Mesenteric fat pad (tissue), 1 donor: ENCODE results near the gene HPSE2. TPM values are rescaled to one million over a fixed set of nuclear protein-coding genes. Genes with fewer than 3 reads are reported as not detected.

ENCODE experiments used
- DNase-seq: peaks from one replicate; pipeline ENCODE4 v3.0.0-alpha.2; 2020; ENCODE audit warnings: low spot score
- total RNA-seq: library from RNA; stranded (reverse); fragmentation: NEBNext Ultra II Directional; extraction: Animal tissue kit (Norgen Biotek cat#: 25700); gene quantifications from one replicate; pipeline ENCODE4 v1.2.1, GENCODE V29; 2021
- donor health status: DM: yes; HTN: yes; CAD: no.

Gene HPSE2
- total RNA-seq, 1 donor from 2014 or later = 1.9 TPM

GRCh38 chr10:98444314-98445006 lies 791.2 kb downstream of the HPSE2 start:
- no peak for DNase-seq

- no peak for DNase-seq
Measured at GRCh38 chr10:98438715-98439114, 796.9 kb downstream of the HPSE2 start.

- no peak for DNase-seq
Measured at GRCh38 chr10:98436704-98437103, 798.9 kb downstream of the HPSE2 start.

GRCh38 chr10:98435178-98435577 lies 800.5 kb downstream of the HPSE2 start:
- DNase-seq = no peak

GRCh38 chr10:98433881-98434732 lies 801.5 kb downstream of the HPSE2 start:
- DNase-seq = no peak

- no peak for DNase-seq
Measured at GRCh38 chr10:98433371-98433770, 802.3 kb downstream of the HPSE2 start.

GRCh38 chr10:98432330-98432729 lies 803.3 kb downstream of the HPSE2 start:
- no peak for DNase-seq

GRCh38 chr10:98431016-98431415 lies 804.6 kb downstream of the HPSE2 start:
- DNase-seq = no peak

- no peak for DNase-seq
Measured at GRCh38 chr10:98430427-98430826, 805.2 kb downstream of the HPSE2 start.

GRCh38 chr10:98429320-98430072 lies 806.2 kb downstream of the HPSE2 start:
- DNase-seq = no peak

- no peak for DNase-seq
Measured at GRCh38 chr10:98427011-98427515, 808.6 kb downstream of the HPSE2 start.

- no peak for DNase-seq
Measured at GRCh38 chr10:98425511-98426352, 809.9 kb downstream of the HPSE2 start.

- DNase-seq = no peak
Measured at GRCh38 chr10:98424295-98425254, 811.1 kb downstream of the HPSE2 start.

GRCh38 chr10:98423691-98424120 lies 811.9 kb downstream of the HPSE2 start:
- peak; percentile 65 for DNase-seq

- DNase-seq = peak; percentile 74
Measured at GRCh38 chr10:98422182-98422581, 813.5 kb downstream of the HPSE2 start.

GRCh38 chr10:98420786-98421185 lies 814.9 kb downstream of the HPSE2 start:
- no peak for DNase-seq

GRCh38 chr10:98419469-98420261 lies 816.0 kb downstream of the HPSE2 start:
- peak; percentile 71 for DNase-seq

GRCh38 chr10:98418665-98419468 lies 816.8 kb downstream of the HPSE2 start:
- DNase-seq = peak; percentile 81
